NCI-H510A (cell line): ENCODE data around the gene AXL.
"Not testable (repeated sequence)": the region's sequence is repeated elsewhere in the genome, so short reads cannot be mapped to it uniquely, and the experiment has no call there.

Experiments used
- DNase-seq: peaks from one replicate; lab custom pipeline; 2025; lab: John Stamatoyannopoulos, UW

AXL gene

DNA sequence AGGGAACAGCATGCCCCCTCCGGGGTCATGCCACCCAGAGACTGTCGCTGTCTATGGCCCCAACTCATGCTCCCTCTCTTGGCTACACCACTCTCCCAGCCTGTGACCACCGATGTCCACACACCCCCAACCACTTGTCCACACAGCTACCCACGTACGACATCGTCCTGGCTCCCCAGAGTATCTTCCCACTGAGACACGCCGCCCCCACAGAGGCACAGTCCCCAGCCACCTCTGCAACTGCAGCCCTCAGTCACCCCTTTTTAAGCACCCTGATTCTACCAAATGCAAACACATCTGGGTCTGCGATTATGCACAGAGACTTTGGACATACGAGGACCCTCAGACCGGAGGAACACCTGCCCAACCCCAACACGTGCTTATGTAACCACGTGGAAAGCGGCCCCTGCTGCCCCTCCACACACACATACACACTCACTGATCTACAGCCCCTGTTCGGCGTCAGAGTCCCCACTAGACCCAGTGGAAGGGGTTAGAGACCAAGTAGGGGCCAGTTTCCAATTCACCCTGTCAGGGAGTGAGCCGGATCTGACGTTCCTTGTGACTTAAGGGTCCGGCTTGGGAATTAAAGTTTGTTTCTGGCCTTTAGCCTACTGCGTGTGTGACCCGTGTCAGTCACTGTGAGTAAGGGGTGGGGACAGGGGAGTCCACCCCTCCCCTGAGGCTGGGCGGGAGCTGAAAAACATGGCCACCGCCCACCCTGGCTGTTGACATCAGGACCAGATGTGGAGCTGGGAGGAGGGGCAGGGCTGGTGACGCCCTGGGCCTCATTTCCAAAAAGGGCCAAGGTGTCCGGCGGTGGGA is 11.9 kb upstream of the AXL start:
- no peak for DNase-seq

DNA sequence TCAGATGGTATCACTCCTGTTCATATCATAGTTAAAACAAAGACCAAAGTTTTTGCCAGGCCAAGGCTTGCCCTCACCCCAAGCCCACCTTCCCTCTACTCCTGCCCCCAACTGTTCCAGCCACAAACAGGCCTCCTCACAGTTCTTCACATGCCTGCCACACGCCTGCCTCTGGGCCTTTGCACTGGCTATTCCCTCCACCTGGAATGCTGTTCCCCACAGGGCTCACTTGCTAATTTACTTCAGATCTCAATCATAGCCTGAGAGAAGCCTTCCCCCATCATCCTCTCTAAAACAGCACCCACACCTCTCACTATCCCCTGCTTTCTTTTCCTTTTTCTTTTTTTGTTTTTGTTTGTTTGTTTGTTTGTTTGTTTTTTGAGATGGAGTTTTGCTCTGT is 4.9 kb upstream of the AXL start:
- no peak for DNase-seq

DNA sequence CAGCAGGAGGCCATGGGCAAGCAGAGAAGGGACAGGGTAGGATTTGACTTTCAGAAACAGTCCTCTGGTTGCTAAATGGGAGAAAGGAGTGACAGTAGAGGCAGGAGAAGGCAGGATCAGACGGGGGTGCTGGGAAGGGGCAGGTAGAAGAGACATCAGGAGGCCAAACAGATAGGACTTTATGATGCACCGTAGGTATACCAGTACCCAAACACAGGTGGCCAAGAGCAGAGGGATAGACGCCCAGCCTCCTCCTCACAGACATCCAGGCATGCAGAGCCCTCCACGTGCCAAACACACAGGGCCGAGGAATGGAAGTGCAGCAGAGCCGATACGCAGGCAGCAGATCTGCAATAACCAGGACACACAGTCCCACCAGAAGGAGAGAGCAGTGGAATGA is 1.3 kb upstream of the AXL start:
- DNase-seq = no peak

DNA sequence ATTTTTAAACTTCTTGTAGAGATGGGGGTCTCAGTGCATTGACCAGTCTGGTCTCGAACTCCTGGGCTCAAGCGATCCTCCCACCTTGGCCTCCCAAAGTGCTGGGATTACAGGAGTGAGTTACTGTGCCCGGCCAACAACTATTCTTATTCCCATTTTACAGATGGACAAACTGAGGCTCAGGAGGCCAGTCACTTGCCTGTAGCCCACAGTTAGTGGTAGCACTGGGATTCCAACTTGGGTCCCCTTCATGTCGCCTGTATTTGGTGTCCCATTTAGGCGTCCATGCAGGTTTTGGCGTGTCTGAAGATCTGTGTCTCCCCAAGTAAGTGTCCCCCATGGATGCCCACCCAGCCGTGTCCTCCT is 791 bp upstream of the AXL start:
- no peak for DNase-seq

DNA sequence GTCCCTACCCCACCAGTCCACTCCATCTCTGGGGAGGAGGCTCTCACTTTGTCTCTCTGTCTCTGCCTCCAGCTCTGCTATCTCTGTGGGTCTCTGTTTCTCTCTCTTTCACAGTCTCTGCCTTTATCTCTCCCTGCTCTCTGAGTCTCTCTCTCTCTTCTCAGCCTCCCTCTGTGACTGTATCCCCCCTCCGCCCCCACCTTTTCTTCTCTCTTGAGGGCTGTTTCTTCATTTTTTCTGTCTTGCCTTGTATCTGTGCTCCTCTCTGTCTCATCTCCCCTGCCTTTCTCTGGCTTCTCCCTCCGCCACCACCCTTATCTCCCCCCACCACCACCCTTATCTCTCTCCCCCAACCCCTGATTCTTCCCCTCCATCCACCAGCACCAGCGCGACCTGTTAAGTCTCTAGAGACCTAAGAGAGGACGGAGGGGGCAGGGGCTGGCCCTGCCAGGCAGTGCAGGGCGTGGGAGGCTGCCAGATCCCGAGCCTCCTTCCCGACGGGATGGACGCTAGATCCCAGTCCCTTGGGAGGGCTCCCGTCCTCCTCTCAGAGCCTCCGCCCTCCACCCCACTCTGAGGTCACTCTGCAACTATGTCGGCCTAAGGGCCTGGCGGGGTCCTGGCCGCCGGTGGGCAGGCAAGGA is 1.0 kb downstream of the AXL start:
- no peak for DNase-seq

DNA sequence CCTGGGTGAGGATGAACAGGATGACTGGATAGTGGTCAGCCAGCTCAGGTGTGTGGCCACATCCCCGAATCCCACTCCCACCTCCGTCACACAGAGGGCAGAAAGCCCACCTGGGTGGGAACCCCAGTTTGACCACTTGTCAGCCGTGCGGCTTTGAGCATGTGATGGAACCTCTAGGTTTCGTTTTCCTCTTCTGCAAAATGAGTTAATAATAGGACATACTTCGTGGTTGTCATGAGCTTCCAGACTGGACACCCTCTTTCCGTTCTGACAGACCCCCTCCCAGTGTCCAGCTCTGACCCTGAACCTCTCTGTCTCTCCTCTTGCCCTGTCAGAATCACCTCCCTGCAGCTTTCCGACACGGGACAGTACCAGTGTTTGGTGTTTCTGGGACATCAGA is 1.8 kb downstream of the AXL start:
- DNase-seq = no peak

DNA sequence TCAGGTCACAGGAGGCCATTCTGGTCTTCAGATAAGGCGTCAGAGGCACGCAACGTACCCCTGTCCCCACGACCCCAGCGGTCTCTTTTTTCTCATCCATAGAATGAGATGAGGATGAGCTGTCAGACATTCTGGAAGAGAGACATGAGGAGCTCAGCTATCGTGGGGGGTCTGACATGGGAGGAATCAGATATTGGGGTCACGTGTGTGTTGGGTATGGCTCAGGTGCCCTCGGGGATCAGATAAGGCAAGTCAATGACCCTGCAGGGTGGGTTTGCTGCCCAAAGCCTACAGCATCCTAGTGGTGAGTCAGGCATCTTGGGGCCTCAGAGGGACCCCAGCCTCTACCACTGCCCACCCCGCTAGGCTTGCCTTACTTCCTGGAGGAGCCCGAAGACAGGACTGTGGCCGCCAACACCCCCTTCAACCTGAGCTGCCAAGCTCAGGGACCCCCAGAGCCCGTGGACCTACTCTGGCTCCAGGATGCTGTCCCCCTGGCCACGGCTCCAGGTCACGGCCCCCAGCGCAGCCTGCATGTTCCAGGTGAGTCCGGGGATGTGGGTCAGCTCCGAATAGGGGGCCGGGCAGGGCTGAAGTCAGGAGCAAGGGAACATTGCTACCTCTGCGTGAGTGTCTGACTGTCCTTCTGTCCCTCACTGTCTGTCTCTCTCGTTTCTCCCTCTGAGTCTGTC is 2.6 kb downstream of the AXL start:
- DNase-seq = no peak

DNA sequence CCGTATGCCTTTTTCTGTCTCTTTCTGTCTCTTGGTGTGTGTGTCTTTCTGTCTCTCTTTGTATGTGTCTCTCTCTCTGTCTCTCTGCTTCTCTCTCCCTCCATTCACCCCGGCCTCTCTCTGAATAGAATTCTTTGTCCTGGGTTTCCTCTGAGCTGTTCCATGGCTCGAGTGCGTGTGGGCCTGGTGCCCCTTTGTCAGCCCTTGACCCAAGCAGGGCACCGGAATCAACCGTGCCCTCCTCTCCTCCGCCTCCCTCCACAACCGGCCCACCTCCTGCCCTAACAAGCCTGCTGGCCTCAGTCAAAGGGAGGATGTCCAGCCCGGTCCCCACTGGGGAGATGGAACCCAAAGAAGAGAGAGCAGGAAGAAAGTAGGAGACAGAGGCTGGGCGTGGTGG is 3.2 kb downstream of the AXL start:
- no peak for DNase-seq

DNA sequence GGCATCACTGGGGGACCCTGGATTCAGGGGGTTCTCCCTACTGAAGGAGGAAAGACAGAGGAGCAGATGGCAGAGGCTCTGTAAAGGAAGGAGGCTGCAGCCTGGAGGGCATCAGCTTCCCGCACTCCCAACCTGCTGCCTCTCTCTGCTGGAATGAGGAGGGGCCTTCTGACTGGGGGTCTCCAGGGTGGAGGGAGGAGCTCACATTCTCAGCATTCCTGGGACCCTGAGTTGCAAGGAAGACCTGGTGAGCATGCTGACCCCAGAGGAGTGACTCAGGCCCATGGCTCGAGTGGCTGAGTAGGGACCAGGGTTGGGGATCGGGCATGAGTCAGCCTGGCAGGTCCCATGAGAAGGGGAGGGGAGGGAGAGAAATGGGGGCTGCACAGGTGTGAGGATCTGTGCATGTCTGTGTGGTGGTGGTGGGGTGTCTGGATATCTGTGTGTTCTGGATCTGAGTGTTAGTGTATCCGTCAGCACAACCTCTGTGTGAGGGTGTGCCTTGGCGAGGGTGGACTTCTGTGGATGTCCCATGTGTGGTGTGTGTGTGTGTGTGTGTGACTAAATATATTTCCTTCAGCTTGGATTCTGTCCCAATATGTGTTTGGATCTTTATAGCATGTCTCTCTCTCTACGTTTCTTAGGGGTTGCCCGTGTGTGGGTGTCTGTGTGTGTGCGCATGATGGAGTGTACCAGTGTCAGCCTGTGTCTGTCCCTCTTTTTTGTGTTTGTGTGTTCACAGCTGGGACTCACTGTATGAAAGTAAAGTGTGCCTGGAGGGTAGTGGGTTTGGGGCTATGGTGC is 4.6 kb downstream of the AXL start:
- DNase-seq = no peak

DNA sequence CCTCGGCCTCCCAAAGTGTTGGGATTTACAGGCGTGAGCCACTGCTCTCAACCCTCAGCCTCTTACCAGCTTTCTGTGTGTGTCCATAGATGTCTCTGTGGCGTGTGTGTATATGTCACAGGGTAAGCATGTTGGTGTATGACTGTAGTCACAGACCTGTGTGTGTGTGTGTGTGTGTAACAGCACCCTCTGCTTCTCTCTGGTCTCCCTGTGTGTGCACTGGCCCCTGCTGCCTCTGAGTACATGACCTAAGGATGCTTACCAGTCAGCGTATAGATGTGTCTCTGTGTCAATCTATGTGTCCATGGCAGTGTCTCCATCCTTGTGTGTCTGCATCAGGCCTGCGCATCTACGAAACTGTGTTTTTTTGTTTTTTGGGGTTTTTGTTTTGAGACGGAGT is 5.6 kb downstream of the AXL start:
- DNase-seq = no peak

DNA sequence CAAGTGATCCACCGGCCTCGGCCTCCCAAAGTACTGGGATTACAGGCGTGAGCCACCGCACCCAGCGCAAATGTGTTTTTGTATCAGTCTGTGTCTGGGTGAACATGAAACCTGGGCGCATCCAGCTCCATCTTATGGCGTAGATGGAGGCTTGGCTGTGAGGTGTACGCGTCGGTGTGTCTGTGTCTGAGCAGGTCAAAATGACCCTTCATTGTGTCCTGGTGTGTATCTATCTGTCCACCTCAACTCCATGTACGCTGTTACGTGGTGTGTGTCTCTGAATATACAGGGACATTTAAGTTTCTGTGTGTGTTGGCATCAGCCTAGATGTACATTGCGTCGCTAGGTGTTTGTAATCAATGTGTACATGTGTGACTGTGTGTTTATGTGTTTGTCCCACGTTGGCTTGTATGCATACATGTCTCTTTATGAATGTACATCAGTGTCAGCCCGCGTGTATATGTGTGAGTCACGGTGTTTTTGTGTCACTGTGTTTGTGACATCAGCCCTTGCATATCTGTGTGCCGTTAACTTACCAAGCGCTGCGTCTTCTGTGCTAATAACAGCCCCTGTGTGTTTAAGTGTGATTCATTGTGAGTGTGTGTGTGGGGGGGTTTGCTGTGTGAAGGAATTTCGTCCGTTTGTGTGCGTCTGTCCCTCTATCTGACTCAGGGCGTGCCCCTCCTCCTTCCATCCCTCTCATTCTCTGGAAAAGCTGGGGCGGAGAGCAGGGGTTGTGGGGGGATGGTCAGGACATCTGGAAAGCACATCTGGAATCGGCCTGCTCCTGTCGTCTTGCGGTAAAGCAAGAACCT is 6.4 kb downstream of the AXL start:
- no peak for DNase-seq

DNA sequence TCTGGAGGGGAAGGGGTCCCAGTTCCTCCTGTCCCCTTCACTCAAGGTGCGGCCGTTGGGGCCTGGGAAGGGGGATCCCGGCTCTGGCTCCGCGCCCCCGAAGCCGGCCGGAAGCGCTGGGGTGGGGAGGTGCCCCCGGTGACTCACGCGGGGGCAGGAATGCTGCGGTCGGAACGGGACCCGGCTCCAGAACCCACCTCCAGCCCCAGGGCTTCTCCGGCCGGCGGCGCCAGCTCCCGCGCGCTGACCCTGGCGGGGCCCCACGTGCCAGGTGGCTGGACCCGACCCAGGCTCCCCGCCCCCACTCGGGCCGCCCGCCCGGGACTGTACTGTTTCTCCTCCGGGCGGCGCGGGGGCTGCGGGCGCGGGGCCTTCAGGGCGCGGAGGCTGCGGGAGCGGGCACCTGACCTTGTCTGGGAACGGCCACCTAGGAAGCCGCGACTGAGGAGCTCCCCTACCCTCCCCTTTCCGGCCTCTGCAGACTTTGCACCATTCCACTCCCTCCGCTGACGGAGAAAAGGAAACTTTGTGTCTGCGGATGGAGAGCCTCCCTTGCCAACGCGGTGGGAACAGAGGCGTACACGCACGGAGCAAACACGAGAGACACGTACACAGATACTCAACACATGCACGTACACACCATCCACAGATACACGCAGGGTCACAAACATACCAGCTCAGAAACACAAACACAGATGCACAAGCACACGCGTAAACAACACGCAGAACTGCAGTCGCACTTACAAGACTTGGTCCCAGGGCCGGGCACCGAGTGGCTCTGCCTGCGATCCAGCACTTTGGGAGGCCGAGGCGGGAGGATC is 7.2 kb downstream of the AXL start:
- no peak for DNase-seq

DNA sequence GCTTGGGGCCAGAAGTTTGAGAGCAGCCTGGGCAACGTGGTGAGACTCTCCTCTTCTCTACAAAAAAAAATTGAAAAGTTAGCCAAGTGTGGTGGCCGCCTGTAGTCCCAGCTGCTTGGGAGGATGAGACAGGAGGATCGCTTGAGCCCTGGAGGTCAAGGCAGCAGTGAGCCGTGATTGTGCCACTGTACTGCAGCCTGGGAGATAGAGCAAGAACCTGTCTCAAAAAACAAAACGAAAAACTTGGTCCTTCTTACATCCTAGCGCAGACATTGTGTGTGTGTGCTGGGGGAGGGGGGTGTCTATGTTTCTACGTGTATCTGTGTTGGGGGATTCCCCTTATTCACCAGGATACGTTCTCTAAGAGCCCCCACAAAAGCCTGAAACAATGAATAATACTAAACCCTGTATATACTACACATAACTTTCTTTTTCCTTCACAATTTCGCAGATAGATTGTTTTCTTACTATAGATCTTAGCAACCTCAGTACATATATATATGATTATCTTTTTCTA is 7.9 kb downstream of the AXL start:
- DNase-seq = no peak

DNA sequence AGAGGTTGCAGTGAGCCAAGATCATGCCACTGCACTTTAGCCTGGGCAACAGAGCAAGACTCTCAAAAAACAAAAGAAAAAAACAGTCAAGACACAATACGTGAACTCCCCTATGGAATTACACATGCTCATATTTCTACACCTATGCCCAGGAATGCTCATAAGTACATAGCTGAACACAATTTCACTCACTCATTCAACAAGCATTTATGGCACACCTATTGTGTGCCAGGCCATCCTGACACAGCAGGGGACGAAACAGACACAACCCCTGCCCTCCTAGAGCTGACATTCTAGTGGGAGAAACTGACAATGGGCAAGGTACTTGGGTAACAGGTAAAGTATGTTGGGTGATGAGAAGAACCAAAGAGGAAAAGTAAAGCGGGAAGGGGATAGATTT is 9.5 kb downstream of the AXL start:
- DNase-seq = no peak

DNA sequence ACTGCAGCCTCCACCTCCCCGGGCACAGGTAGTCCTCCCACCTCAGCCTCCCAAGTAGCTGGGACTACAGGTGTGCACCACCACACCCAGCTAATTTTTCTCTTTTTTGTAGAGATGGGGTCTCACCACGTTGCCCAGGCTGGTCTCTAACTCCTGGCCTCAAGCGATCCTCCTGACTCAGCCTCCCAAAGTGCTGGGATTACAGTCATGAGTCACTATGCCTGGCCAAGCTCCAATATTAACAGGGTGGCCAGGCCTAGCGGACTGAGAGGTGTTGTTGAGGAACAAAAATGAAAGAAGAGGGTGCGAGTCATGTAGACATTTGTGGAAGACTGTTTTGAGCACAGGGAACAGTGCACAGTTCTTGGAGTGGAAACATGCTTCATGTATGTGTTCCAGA is 10.3 kb downstream of the AXL start:
- not testable (repeated sequence) for DNase-seq

DNA sequence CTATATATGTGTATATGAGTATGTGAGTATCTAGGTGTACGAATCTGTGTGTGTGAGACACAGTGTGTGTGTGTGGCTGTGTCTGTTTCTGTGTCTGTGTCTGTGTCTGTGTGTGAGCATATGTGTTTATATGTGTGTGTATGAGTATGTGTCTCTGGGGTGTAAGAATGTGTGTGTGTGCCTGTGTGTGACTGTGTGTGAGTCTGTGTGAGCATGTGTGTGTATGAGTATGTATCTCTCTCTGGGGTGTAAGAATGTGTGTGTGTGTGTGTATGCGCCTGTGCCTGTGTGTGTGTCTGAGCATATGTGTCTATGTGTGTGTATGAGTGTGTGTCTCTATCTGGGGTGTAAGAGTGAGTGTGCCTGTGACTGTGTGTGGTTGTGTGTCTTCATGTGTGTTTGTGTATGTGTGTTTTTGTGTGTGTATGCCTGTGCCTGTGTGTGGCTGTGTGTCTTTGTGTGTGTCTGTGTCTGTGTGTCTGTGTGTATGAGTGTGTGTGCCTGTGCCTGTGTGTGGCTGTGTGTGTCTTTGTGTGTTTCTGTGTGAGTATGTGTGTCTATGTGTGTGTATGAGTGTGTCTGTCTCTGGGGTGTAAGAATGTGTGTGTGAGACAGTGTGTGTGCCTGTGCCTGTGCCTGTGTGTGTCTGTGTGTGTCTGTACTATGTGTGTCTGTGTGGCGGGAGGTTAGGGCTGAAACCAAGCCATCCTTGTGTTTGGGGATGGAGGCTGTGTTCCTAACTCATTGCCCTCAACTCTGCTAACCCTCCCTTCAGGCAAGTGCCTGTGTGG is 11.2 kb downstream of the AXL start:
- no peak for DNase-seq

DNA sequence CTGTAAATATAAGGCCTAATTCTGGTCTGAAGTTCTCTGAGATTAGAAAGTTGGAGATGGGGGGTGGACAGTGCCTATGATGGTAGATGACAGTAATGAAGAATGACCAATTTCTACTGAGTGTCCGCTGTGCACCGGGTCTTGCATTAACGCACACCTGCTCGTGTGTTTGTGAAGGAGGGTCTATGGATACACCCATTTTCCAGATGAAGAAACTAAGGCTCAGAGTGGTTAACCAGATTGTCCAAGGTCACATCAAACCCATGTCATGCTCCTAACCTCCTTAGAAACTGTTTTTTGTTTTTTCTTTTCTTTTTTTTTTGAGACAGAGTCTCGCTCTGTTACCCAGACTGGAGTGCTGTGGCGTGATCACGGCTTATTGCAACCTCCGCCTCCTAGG is 13.7 kb downstream of the AXL start:
- no peak for DNase-seq

DNA sequence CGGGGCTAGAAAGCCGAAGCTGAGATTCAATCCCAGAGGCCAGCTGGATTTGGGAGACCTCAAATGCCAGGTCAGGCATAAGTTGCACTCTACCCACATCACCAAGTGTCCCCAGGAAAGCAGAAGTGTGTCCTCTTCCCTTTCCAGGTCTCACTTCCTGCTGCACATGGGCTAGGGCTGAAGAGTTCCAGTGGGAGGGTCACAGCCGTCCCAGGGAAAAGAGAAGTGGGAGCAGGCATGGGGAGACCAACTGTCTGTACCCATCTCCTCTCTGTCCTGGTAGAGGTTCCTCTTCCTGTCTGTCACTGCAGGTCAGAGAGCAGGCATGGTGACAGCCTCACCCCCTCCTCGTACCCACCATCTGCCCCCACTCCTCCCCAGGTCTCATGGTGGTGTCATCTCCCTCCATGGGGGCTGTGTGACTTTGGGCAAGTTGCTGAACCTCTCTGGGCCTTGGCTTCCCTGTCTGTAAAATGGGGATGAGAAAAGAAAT is 14.8 kb downstream of the AXL start:
- no peak for DNase-seq

DNA sequence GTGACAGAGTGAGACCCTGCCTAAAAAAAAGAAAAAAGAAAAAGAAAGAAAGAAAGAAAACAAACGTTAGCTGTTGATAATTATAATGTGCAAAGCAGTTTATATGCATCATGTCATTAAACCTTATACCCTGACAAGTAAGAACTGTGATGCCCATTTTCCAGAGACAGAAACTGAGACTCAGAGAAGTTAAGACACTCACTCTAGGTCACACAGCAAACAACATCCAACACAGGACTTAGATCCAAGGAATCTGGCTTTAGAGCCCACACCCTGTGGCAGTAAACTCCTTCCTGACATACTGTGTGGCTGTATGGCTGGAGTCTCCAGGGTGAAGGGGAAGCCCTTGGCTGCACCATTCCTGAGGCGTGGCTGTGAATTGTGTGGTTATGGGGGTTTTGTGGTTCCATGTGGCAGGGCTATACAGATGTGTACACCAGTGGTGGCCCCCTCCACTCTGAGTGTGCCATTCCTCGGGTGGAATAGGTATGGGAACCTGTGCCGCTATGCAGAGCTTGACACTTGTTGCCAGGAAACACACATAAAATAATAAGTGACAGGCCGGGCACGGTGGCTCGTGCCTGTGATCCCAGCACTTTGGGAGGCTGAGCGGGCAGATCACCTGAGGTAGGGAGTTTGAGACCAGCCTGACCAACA is 15.6 kb downstream of the AXL start:
- DNase-seq = no peak
